ENCODE results near the gene SREBF2.
A peak's percentile ranks its signal among the peaks of the same experiment; 100 is the strongest.

DNA sequence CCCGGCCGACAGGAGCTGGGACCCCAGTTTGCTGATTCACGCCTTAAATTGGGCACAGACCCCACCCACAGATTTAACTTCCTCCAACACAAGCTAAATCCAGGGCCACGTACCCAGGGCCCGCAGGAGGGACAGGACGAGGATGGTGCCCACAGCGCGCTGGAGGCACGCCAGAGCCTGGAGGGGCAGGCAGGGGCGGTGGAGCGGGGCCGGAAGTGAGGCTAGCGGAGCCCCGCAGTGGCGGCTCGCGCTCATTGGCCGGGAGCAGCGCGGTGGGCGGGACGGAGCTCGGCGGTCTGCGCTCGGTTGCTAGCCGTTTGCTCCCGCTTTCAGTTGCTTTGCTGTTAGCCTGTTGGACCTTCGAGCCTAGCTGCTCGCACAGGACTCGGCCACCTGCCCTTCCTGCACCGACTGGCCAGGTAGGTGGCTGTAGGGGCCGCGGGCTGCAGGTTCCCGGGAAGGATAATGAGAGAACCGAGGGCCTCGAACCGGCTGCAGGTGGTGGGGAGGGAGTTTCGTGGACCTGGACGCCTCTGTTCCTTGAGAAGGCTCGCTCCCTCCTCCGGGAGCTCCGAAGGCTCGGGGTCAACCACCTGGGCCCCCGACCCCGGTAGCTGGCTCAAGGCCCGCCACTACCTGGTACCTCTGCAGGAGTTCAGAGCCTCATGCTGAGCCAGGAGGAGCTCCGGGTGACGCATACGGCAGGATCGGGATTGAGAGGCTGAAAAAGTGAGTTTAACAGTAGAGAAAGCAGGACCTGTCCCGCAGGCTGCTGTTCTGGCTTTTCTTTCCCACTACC, 32.4 kb upstream of the SREBF2 start, which contains the start of gene CCDC134:
- peak; percentile 95 for TF ChIP-seq POLR2AphosphoS5 (IDR thresholded peaks at IDR 0.05; ENCODE audit: low read depth, low read length)
- peak; percentile 90; the same call in 1 of the 2 replicates for TF ChIP-seq TAF1 (IDR thresholded peaks at IDR 0.05; ENCODE audit: borderline replicate concordance, insufficient read depth, low read length)
- no peak for TF ChIP-seq SIN3A (IDR thresholded peaks at IDR 0.05; ENCODE audit: borderline replicate concordance, insufficient read depth, low read length)
- TF ChIP-seq FOXP2 (optimal IDR thresholded peaks at IDR 0.05; ENCODE audit: borderline replicate concordance, extremely low read depth, extremely low read length, insufficient read depth) = peak; percentile 81

Measured in PFSK-1 (cell line).